ENCODE measurements around the gene COL5A1. TPM values are rescaled to one million over a fixed set of nuclear protein-coding genes. Genes with fewer than 3 reads are reported as not detected.

Gene COL5A1
- total RNA-seq, 1 donor from 2014 or later = 13.9 TPM

GRCh38 chr9:134783699-134784039 is 142.1 kb downstream of the COL5A1 start:
- H3K27me3 ChIP-seq (ENCODE audit: low read depth) = no peaks in the 10 kb centered on the region
- intact Hi-C loops (cut with micrococcal nuclease) = no loop called here
- no peaks in the 10 kb centered on the region for H3K9me3 ChIP-seq (replicated peaks)
- H3K27ac ChIP-seq (replicated peaks) = peak overlapping the region; percentile 26
- DNase-seq = peak; percentile 53
- no peak for TF ChIP-seq CTCF (IDR thresholded peaks at IDR 0.05; ENCODE audit: borderline replicate concordance)
- H3K4me1 ChIP-seq = peaks cover 52% of the 10 kb centered on the region
- H3K36me3 ChIP-seq = peaks cover 13% of the 10 kb centered on the region
- no peak overlapping the region for H3K4me3 ChIP-seq

DNA sequence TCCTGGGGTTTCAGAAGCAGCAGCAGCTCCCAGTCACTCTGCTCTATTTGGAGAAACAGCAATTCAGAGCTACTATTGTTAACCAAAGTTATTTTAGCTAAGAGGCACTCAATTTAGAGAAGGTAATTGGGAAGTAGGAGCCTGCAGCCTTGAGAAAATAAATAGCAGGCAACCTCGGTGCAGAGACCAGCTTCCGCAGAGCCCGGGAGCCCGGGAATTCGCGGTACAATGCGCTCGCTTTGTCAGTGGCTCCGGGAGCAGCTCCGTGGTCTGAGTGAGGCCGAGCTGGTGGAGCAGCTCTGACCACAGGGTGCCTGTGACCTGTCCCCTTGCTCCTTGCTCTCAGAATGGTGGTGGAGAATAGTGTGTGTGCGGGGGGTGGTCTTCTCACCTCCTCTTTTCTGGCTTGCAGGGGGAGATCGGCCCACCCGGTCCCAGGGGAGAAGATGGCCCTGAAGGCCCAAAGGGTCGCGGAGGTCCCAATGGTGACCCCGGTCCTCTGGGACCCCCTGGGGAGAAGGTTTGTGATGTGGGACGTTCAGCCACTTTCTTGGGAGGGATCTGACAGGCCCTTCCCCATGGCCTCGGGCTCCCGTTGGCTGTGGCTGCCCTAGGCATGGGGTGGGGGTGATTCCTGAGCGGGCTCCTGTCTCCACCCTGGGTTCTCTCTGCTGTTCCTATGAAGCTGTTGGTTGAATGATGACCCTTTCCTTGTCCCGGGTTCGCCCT is 143.1 kb downstream of the COL5A1 start:
- TF ChIP-seq CTCF (IDR thresholded peaks at IDR 0.05; ENCODE audit: borderline replicate concordance) = no peak
- intact Hi-C loops (cut with micrococcal nuclease) = no loop called here
- Histone ChIP-seq H3K27ac (replicated peaks) (peak overlapping the region; percentile 66), H3K27me3 (ENCODE audit: low read depth) (no peaks in the 10 kb centered on the region), H3K9me3 (replicated peaks) (no peaks in the 10 kb centered on the region), H3K4me3 (peak overlapping the region; percentile 17), H3K4me1 (peaks cover 54% of the 10 kb centered on the region), H3K36me3 (peaks cover 13% of the 10 kb centered on the region)
- no peak for DNase-seq

- no peaks in the 10 kb centered on the region for H3K27me3 ChIP-seq (ENCODE audit: low read depth)
- peak; percentile 63 for DNase-seq
- H3K36me3 ChIP-seq = peaks cover 8% of the 10 kb centered on the region
- no peaks in the 10 kb centered on the region for H3K9me3 ChIP-seq (replicated peaks)
- peak overlapping the region; percentile 17 for H3K4me3 ChIP-seq
- H3K4me1 ChIP-seq = peaks cover 57% of the 10 kb centered on the region
- intact Hi-C loops (cut with micrococcal nuclease) = no loop called here
- peak overlapping the region; percentile 66 for H3K27ac ChIP-seq (replicated peaks)
- TF ChIP-seq CTCF (IDR thresholded peaks at IDR 0.05; ENCODE audit: borderline replicate concordance) = no peak
Measured at GRCh38 chr9:134785325-134786108, 143.9 kb downstream of the COL5A1 start.

DNA sequence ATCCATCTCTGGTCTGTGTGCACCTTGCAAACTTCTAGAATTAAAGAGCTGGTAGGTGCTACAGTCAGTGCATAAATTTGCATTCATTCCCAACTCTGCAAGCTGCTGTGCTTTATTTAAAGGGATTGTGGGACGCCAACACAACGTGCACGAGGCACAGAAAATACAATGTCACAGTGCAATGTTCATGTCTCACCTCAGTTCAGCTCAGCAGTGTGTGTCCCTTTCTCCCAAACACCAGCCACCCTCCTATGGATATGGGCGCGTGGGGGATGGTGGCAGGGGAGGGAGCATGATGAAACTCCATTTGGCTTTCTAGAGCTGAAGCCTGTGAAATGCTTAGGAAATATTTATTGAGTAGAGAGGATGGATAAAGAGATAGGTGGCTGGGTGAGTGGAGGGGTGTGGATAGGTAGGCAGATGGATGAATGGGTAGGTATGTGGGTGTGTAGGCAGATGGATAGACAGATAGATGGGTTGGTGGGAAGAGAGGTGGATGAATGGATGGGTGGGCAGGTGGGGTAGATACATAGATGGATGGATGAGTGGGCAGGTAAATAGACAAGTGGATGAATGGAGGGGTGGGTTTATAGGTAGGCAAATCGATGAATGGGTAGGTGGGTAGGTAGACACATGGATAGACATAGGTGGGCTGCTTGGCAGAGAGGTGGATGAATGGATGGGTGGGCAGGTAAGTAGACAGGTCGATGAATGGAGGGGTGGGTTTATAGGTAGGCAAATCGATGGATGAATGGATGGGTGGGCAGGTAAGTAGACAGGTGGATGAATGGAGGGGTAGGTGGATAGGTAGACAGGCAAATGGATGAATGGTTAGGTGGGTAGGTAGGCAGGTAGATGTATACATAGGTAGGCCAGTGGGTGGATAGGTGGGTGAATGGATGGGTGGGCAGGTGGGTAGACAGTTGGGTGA is 146.3 kb downstream of the COL5A1 start:
- H3K4me1 ChIP-seq = peaks cover 55% of the 10 kb centered on the region
- no peak for DNase-seq
- H3K9me3 ChIP-seq (replicated peaks) = no peaks in the 10 kb centered on the region
- H3K27ac ChIP-seq (replicated peaks) = no peak overlapping the region
- H3K4me3 ChIP-seq = no peak overlapping the region
- intact Hi-C loops (cut with micrococcal nuclease) = no loop called here
- H3K36me3 ChIP-seq = no peaks in the 10 kb centered on the region
- H3K27me3 ChIP-seq (ENCODE audit: low read depth) = no peaks in the 10 kb centered on the region
- no peak for TF ChIP-seq CTCF (IDR thresholded peaks at IDR 0.05; ENCODE audit: borderline replicate concordance)

GRCh38 chr9:134789168-134789567 is 147.6 kb downstream of the COL5A1 start:
- Histone ChIP-seq H3K27ac (replicated peaks) (peak overlapping the region; percentile 81), H3K9me3 (replicated peaks) (no peaks in the 10 kb centered on the region), H3K4me3 (no peak overlapping the region), H3K36me3 (no peaks in the 10 kb centered on the region), H3K27me3 (ENCODE audit: low read depth) (no peaks in the 10 kb centered on the region), H3K4me1 (peaks cover 42% of the 10 kb centered on the region)
- no peak for TF ChIP-seq CTCF (IDR thresholded peaks at IDR 0.05; ENCODE audit: borderline replicate concordance)
- intact Hi-C loops (cut with micrococcal nuclease) = no loop called here
- peak; percentile 69 for DNase-seq
